ENCODE data around the gene RPL32.
"Not testable (repeated sequence)": the region's sequence is repeated elsewhere in the genome, so short reads cannot be mapped to it uniquely, and the experiment has no call there.

Gene RPL32

GRCh38 chr3:12787346-12787745 lies 54.0 kb downstream of the RPL32 start:
- peak in 8 of 10 donors; percentile 32 to 94 (median 52) for DNase-seq
- intact Hi-C loops (cut with DNase I): not testable (repeated sequence)

- DNase-seq: no peak
- intact Hi-C loops (cut with DNase I): no loop called here
Measured at GRCh38 chr3:12785096-12785495, 56.3 kb downstream of the RPL32 start.

Measured in posterior cingulate gyrus (tissue), 11 donors.